K562 (cell line): Measurements from ENCODE around the gene BTBD3. TPM values are rescaled to one million over a fixed set of nuclear protein-coding genes. Genes with fewer than 3 reads are reported as not detected.
A peak's percentile ranks its signal among the peaks of the same experiment; 100 is the strongest.

Experiments
- ATAC-seq: fragments of 200-7000 bp; cut with Tn5 transposase; 3 replicates; pipeline ENCODE4 v1.9.1; 2020; ENCODE audit warnings: moderate library complexity
- BruUV-seq: library from RNA; stranded (reverse); fragments of 400-500 nt; replicated peaks from 2 replicates; lab custom pipeline; 2021; lab: Mats Ljungman, UMichigan
- CTCF ChIA-PET: fragments of 300-600 bp; formaldehyde crosslinking; extraction: SDS; loops from one replicate; lab custom pipeline; 2021; ENCODE audit warnings: low intra/inter-chr PET ratio; lab: Yijun Ruan, JAX
- POLR2A ChIA-PET: fragments of 300-600, 350-650 bp; sonication (Branson Sonifier 250); formaldehyde crosslinking; extraction: SDS; loops from one replicate; lab custom pipeline; 2021; ENCODE audit warnings: antibody characterized with exemption, inconsistent platforms; lab: Yijun Ruan, JAX
- DNase-seq, 4 experiments: peaks; one replicate each; pipeline versions ENCODE4 v3.0.0 to v3.0.0-alpha.2; 2011 to 2018; ENCODE audit warnings: low spot score in 3 of 4, mixed read lengths in 3 of 4; ENCODE audit errors: extremely low read depth in 1 of 4
- FAIRE-seq: peaks from 2 replicates; lab custom pipeline; 2011; peaks lifted over from hg19 to GRCh38; lab: Jason Lieb, UNC
- H2AFZ ChIP-seq: 2 replicates; pipeline ENCODE4 v1.6.0; 2011; ENCODE audit warnings: low read depth, low read length, control low read depth, inconsistent platforms
- H3K27ac ChIP-seq: fragments of 200-600 bp; 3 replicates; pipeline ENCODE4 v1.8.0; 2011; ENCODE audit warnings: low read depth, mild to moderate bottlenecking, control low read depth, inconsistent platforms, low read length, moderate library complexity, mixed read lengths; ENCODE audit errors: extremely low read depth
- H3K27me3 ChIP-seq, 2 experiments: fragments of 300-600 bp in 1 of 2; 2 replicates in 1 of 2; 3 replicates in 1 of 2; pipeline versions ENCODE4 v1.6.0 to v1.8.0; 2011; ENCODE audit warnings: inconsistent platforms in 2 of 2, low read length in 2 of 2, mild to moderate bottlenecking in 1 of 2, mixed read lengths in 1 of 2, moderate library complexity in 1 of 2; ENCODE audit not compliant: control insufficient read depth in 2 of 2, insufficient read depth in 2 of 2
- H3K36me3 ChIP-seq: fragments of 300-600 bp; 3 replicates; pipeline ENCODE4 v1.8.0; 2011; ENCODE audit warnings: mild to moderate bottlenecking, low read length, inconsistent platforms; ENCODE audit not compliant: control insufficient read depth, insufficient read depth
- H3K4me1 ChIP-seq, 2 experiments: fragments of 200-600 bp in 1 of 2; replicated peaks in 1 of 2; 2 replicates in 1 of 2; 3 replicates in 1 of 2; pipeline versions ENCODE4 v1.5.1 to v1.8.0; 2011; ENCODE audit warnings: inconsistent platforms in 2 of 2, low read length in 2 of 2, mild to moderate bottlenecking in 1 of 2, mixed read lengths in 1 of 2, moderate library complexity in 1 of 2; ENCODE audit not compliant: control insufficient read depth in 2 of 2, insufficient read depth in 2 of 2
- H3K4me2 ChIP-seq: 2 replicates; pipeline ENCODE4 v1.6.1; 2011; ENCODE audit warnings: low read length, control low read depth, inconsistent platforms, mixed read lengths; ENCODE audit not compliant: insufficient read depth
- H3K4me3 ChIP-seq: fragments of 200-600 bp; sonication (generic), shearing (Covaris generic); 2 replicates; pipeline ENCODE4 v1.5.1; 2016; ENCODE audit warnings: control low read depth, inconsistent platforms
- H3K79me2 ChIP-seq: fragments of 200-600 bp; 3 replicates; pipeline ENCODE4 v1.8.0; 2011; ENCODE audit warnings: low read length, inconsistent platforms; ENCODE audit not compliant: control insufficient read depth, insufficient read depth
- H3K9ac ChIP-seq, 2 experiments: 2 replicates each; pipeline versions ENCODE4 v1.6.0 to v1.6.1; 2011; ENCODE audit warnings: low read depth in 2 of 2, low read length in 2 of 2, control low read depth in 1 of 2, inconsistent platforms in 1 of 2, mild to moderate bottlenecking in 1 of 2, mixed read lengths in 1 of 2; ENCODE audit not compliant: insufficient read depth in 1 of 2
- H3K9me1 ChIP-seq: one replicate; pipeline ENCODE4 v1.6.0; 2011; ENCODE audit warnings: inconsistent platforms, mild to moderate bottlenecking, low read length, moderate library complexity; ENCODE audit not compliant: control insufficient read depth, insufficient read depth
- H3K9me3 ChIP-seq: replicated peaks from 2 replicates; pipeline ENCODE4 v1.5.1; 2011; ENCODE audit warnings: low read depth, low read length, inconsistent platforms; ENCODE audit not compliant: control insufficient read depth, insufficient read depth
- H4K20me1 ChIP-seq: replicated peaks from 2 replicates; pipeline ENCODE4 v1.6.1; 2011; ENCODE audit warnings: low read length, inconsistent platforms, mixed read lengths; ENCODE audit not compliant: control insufficient read depth, insufficient read depth
- CHD7 ChIP-seq: fragments of 200-600 bp; sonication (generic); IDR thresholded peaks from one replicate; pipeline ENCODE4 v1.6.1; 2012; ENCODE audit warnings: mild to moderate bottlenecking, low read depth, low read length, inconsistent platforms
- RBFOX2 ChIP-seq: fragments of 200-400 bp; formaldehyde crosslinking; IDR thresholded peaks from 2 replicates; pipeline ENCODE4 v1.6.1; 2017; ENCODE audit warnings: low read depth, mild to moderate bottlenecking, low read length, moderate library complexity
- SRSF3 ChIP-seq: fragments of 200-400 bp; formaldehyde crosslinking; IDR thresholded peaks from 2 replicates; pipeline ENCODE4 v1.6.1; 2016; ENCODE audit warnings: mild to moderate bottlenecking, low read length, moderate library complexity; ENCODE audit not compliant: insufficient read depth
- TRIM28 ChIP-seq: fragments of 450-650 bp; IDR thresholded peaks from 2 replicates; pipeline ENCODE4 v1.6.1; 2017
- USF2 ChIP-seq: sonication (generic); formaldehyde crosslinking; IDR thresholded peaks from 2 replicates; pipeline ENCODE4 v1.5.0; 2020; ENCODE audit warnings: missing genetic modification reagents
- ZBTB7A ChIP-seq: IDR thresholded peaks from 2 replicates; pipeline ENCODE4 v1.6.1; 2011; ENCODE audit warnings: low read depth, mild to moderate bottlenecking, low read length, moderate library complexity, borderline replicate concordance; ENCODE audit not compliant: control insufficient read depth
- WGBS: fragments of 100-300 bp; shearing (Covaris generic); methylation state at CpG from one replicate; pipeline ENCODE4 v1.1.6; 2016; ENCODE audit warnings: low coverage, mixed read lengths; ENCODE audit not compliant: insufficient coverage; ENCODE audit errors: missing lambda C conversion rate; 5-methylcytosine and 5-hydroxymethylcytosine counted together
- in situ Hi-C: fragments of 300-500 bp; cut with MboI; formaldehyde crosslinking; loops from 4 replicates; pipeline ENCODE4 v1.15.0; 2018; ENCODE audit warnings: inconsistent platforms, mixed read lengths
- intact Hi-C: fragments of 100-400 bp; cut with micrococcal nuclease; formaldehyde crosslinking; loops from 2 replicates; pipeline ENCODE4 v1.14.2; 2022
- polyA plus RNA-seq, 8 experiments: library from polyadenylated mRNA; depleted of rRNA in 4 of 8; stranded (reverse) in 5 of 8; unstranded in 3 of 8; fragments of >200 nt; fragmentation: Nextera tagmentation in 2 of 8; fragmentation: Illumina TruSeq in 1 of 8; extraction: Ambion mirVana in 2 of 8; extraction: Trizol in 1 of 8; gene quantifications; 2 replicates each; pipeline versions ENCODE4 v1.2.1 to v1.2.3, GENCODE V29; 2011 to 2014; ENCODE audit warnings: inconsistent platforms in 1 of 8, missing spikeins in 1 of 8
- total RNA-seq, 7 experiments: library from RNA; depleted of rRNA in 6 of 7; stranded (reverse); fragments of >200 nt in 6 of 7; fragmentation: Illumina TruSeq in 2 of 7; extraction: Trizol in 2 of 7; gene quantifications; 2 replicates each; pipeline versions ENCODE4 v1.2.1 to v1.2.3, GENCODE V29; 2011 to 2021; ENCODE audit warnings: low replicate concordance in 1 of 7

The BTBD3 gene
- total and polyA plus RNA-seq, 9 of the 15 experiments (the other 6 are each of a cell fraction or from before 2014, with no cell fraction given): 1.8 to 11.4 (median 6.4) TPM

GRCh38 chr20:11891077-11891775 lies 26.5 kb upstream of the BTBD3 start:
- Histone ChIP-seq H3K9me1 (no peaks in the 10 kb centered on the region), H3K4me2 (peak overlapping the region; percentile 57; the same call in 1 of the 2 replicates), H4K20me1 (no peaks in the 10 kb centered on the region), H3K4me3 (peak overlapping the region; percentile 57), H3K9ac (peak overlapping the region; percentile 41 to 87), H3K9me3 (no peaks in the 10 kb centered on the region), H3K27me3 (no peaks in the 10 kb centered on the region), H3K79me2 (peaks cover 12% of the 10 kb centered on the region; the same call in 2 of the 3 replicates), H3K27ac (peak overlapping the region; percentile 30; the same call in 1 of the 3 replicates), H2AFZ (peak overlapping the region; percentile 51), H3K36me3 (no peaks in the 10 kb centered on the region), H3K4me1 (peaks cover 0 to 7% of the 10 kb centered on the region in 2 experiments; a peak in 4 of 5 replicates)
- BruUV-seq: no TSS peak
- FAIRE-seq (no peak), DNase-seq (peak; percentile 40 to 57 (median 48)), ATAC-seq (peak; percentile 75)
- in situ Hi-C loops: no loop called here
- intact Hi-C loops: no loop called here
- ChIA-PET CTCF (no interaction called here), POLR2A (no interaction called here)
- WGBS: 0% methylated on average over 5 of the region's 72 CpGs
- TF ChIP-seq CHD7: no peak
- peak; percentile 28; the same call in 1 of the 2 replicates for TF ChIP-seq ZBTB7A
- peak; percentile 29; the same call in 1 of the 2 replicates for TF ChIP-seq RBFOX2
- no peak for TF ChIP-seq TRIM28
- TF ChIP-seq USF2: no peak
- no peak for TF ChIP-seq SRSF3
